GM08714 (cell line): ENCODE measurements around the gene P3R3URF.
A peak's percentile ranks its signal among the peaks of the same experiment; 100 is the strongest.

Source experiments
- H3K4me3 ChIP-seq: fragments of 200-500 bp; sonication (Bioruptor generic); 2 replicates; pipeline ENCODE4 v1.5.1; 2014; ENCODE audit warnings: mild to moderate bottlenecking, low read length, inconsistent platforms
- ZNF274 ChIP-seq: IDR thresholded peaks from 2 replicates; pipeline ENCODE4 v1.6.1; 2012; ENCODE audit warnings: mild to moderate bottlenecking, low read depth, low read length

Gene P3R3URF

GRCh38 chr1:46199233-46199749 lies 23.0 kb upstream of the P3R3URF start:
- TF ChIP-seq ZNF274: no peak
- peak overlapping the region; percentile 89; the same call in 1 of the 2 replicates for H3K4me3 ChIP-seq

GRCh38 chr1:46197964-46198811 lies 21.9 kb upstream of the P3R3URF start, which contains the start of gene POMGNT1:
POMGNT1 (minus strand) TSS chr1:46198434; CDS start chr1:46197821, 613 bp downstream.
- TF ChIP-seq ZNF274: no peak

DNA sequence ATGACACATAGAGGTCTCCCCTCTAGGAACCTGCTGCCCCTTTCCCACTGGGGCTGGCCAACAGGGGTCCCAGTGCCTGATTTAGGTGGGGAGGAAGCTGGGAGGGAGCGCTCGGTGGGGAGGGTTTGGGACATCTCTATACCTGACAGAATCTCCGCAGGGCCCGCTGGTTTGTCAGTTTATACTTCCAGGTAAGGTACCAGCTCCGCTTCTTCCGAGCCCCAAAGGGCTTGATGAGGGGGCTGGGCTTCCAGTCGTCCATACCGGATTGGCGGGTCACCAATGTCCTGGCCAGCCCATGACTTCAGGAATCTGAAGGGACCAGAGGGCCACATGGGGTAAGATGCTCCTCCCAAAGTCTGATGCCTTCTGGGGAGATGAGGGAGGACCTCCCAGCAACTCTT lies 21.3 kb upstream of the P3R3URF start:
- H3K4me3 ChIP-seq: peak overlapping the region; percentile 80
- TF ChIP-seq ZNF274: no peak

More at GRCh38 chr1:46197964-46198811, 21.9 kb upstream of the P3R3URF start, which contains the start of gene POMGNT1:
- H3K4me3 ChIP-seq: peak within 1 kb of the TSS; percentile 89

- no peak overlapping the region for H3K4me3 ChIP-seq
- TF ChIP-seq ZNF274: no peak
These were observed 20.3 kb upstream of the P3R3URF start for GRCh38 chr1:46196609-46197008.

GRCh38 chr1:46194641-46195193 lies 18.4 kb upstream of the P3R3URF start:
- TF ChIP-seq ZNF274: no peak
- no peak overlapping the region for H3K4me3 ChIP-seq

GRCh38 chr1:46193984-46194570 lies 17.8 kb upstream of the P3R3URF start:
- no peak overlapping the region for H3K4me3 ChIP-seq
- no peak for TF ChIP-seq ZNF274

DNA sequence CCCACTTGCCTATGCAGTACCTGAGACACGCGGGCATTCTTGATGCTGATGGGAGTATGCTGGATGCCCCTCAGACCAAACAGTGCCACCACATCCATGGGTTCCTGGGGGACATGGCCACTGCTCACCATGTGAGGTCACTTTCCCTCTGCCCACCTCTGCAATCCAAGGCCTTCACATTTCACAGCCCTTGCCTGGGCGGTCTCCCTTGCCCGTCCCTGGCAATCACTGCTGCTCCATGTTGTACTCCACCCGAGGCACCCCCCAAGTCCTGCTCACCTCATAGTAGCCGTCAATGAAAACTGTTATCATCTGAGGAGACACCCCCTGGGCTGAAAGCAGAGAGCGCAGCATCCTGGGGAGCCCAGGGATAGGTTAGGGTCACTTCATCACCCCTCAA lies 17.0 kb upstream of the P3R3URF start:
- H3K4me3 ChIP-seq: no peak overlapping the region
- TF ChIP-seq ZNF274: no peak

GRCh38 chr1:46192171-46192570 lies 15.9 kb upstream of the P3R3URF start:
- H3K4me3 ChIP-seq: no peak overlapping the region
- TF ChIP-seq ZNF274: no peak

- no peak overlapping the region for H3K4me3 ChIP-seq
- no peak for TF ChIP-seq ZNF274
These were observed 14.9 kb upstream of the P3R3URF start for GRCh38 chr1:46191033-46191701.

GRCh38 chr1:46190539-46190938 lies 14.3 kb upstream of the P3R3URF start:
- no peak for TF ChIP-seq ZNF274
- H3K4me3 ChIP-seq: no peak overlapping the region

DNA sequence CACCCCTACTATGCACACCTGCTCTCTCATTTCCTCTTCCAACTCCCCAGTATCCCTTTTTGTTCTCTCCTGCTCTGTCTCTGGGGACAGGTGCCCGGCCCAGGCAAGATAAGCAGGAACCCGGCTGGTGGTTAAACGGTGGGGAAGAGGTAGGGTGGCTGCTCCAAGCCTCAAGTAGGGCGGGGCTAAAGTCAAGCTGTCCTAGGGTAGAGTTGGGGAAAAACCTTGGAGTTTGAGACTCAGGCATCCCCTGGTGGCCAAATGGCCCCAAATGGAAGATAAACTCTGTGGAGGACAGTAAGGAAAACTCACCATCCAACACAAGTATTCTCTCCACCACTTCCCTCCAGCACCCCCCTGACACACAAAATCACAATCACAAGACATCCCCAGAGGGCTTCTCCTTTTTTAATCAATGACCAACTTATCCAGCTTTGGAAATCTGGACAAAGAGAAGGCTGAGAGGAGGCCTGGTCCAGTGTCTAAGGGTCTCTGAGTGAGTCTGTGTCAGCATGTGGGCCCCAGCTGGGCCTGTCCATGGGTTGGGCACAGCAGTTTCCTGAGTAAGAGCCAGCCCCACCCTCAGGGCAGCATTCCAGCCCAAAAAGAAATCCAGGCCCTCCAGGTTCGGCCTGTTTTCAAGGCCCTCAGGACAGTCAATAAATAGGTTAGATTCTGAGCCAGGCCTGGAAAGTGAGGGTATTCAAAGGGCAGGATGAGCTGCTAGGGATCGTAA lies 12.2 kb upstream of the P3R3URF start:
- TF ChIP-seq ZNF274: no peak
- H3K4me3 ChIP-seq: no peak overlapping the region

- TF ChIP-seq ZNF274: no peak
- H3K4me3 ChIP-seq: no peak overlapping the region
These were observed 11.0 kb upstream of the P3R3URF start for GRCh38 chr1:46187106-46187869.

DNA sequence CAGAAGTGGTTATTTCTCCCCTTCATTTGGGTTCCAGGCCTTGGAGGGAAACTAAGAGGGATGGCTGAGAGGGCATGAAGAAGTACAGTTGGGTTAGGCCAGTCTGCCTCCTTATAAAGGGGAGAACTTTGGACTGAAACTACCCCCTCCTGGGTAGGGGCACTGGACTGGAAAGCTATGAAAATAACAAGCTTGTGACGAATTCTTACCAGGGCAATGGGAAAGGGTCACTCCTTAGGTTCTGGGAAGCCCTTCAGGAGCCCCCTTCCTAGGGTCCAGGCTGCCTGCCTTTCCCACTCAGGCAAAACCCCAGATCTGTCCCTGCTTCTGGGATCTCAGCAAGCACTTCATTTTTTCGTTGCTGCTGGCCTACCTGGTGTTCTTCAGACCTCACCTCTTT lies 9.8 kb upstream of the P3R3URF start:
- no peak for TF ChIP-seq ZNF274
- H3K4me3 ChIP-seq: no peak overlapping the region
